Central memory CD8-positive, alpha-beta T cell (primary cell): ENCODE measurements around the gene ITSN1.
"Not testable (repeated sequence)": the region's sequence is repeated elsewhere in the genome, so short reads cannot be mapped to it uniquely, and the experiment has no call there.

Experiments used
- ATAC-seq: fragments of 150-1000 bp; cut with Tn5 transposase; replicated peaks from 2 replicates; pipeline ENCODE4 v1.10.0; 2022; ENCODE audit warnings: mild to moderate bottlenecking, moderate FRiP score, moderate number of reproducible peaks; ENCODE audit not compliant: poor library complexity, severe bottlenecking; ENCODE audit errors: extremely low read depth
- DNase-seq, 2 donors: peaks; one replicate each; pipeline ENCODE4 v3.0.0; 2021; ENCODE audit warnings: low spot score in 2 of 2
- H3K27ac Mint-ChIP-seq: one replicate; pipeline ENCODE4 v1.8.0; 2022; ENCODE audit warnings: low read depth, mild to moderate bottlenecking, moderate library complexity, mixed read lengths
- H3K27me3 Mint-ChIP-seq: one replicate; pipeline ENCODE4 v1.8.0; 2022; ENCODE audit warnings: mixed read lengths
- H3K36me3 Mint-ChIP-seq: one replicate; pipeline ENCODE4 v1.8.0; 2022; ENCODE audit warnings: mild to moderate bottlenecking, moderate library complexity, mixed read lengths; ENCODE audit not compliant: insufficient read depth
- H3K4me1 Mint-ChIP-seq: one replicate; pipeline ENCODE4 v1.8.0; 2022; ENCODE audit warnings: mixed read lengths
- H3K4me3 Mint-ChIP-seq: one replicate; pipeline ENCODE4 v1.8.0; 2022; ENCODE audit warnings: mild to moderate bottlenecking, moderate library complexity, mixed read lengths
- H3K9me3 Mint-ChIP-seq: one replicate; pipeline ENCODE4 v1.8.0; 2022; ENCODE audit warnings: mixed read lengths

ITSN1 gene

GRCh38 chr21:33670076-33670978 lies 28.0 kb downstream of the ITSN1 start:
- H3K27ac Mint-ChIP-seq: no peak overlapping the region
- no peaks in the 10 kb centered on the region for H3K9me3 Mint-ChIP-seq
- H3K36me3 Mint-ChIP-seq: peaks cover 2% of the 10 kb centered on the region
- DNase-seq (no peak), ATAC-seq (no peak)
- H3K27me3 Mint-ChIP-seq: no peaks in the 10 kb centered on the region
- no peaks in the 10 kb centered on the region for H3K4me1 Mint-ChIP-seq
- no peak overlapping the region for H3K4me3 Mint-ChIP-seq

GRCh38 chr21:33673473-33673872 lies 31.2 kb downstream of the ITSN1 start:
- DNase-seq (no peak), ATAC-seq (no peak)
- Mint-ChIP-seq H3K9me3 (no peaks in the 10 kb centered on the region), H3K36me3 (no peaks in the 10 kb centered on the region), H3K27ac (no peak overlapping the region), H3K4me1 (no peaks in the 10 kb centered on the region), H3K4me3 (no peak overlapping the region), H3K27me3 (no peaks in the 10 kb centered on the region)

GRCh38 chr21:33674226-33674625 lies 31.9 kb downstream of the ITSN1 start:
- no peaks in the 10 kb centered on the region for H3K4me1 Mint-ChIP-seq
- no peaks in the 10 kb centered on the region for H3K36me3 Mint-ChIP-seq
- no peak overlapping the region for H3K4me3 Mint-ChIP-seq
- no peaks in the 10 kb centered on the region for H3K9me3 Mint-ChIP-seq
- DNase-seq (no peak), ATAC-seq (no peak)
- H3K27ac Mint-ChIP-seq: no peak overlapping the region
- no peaks in the 10 kb centered on the region for H3K27me3 Mint-ChIP-seq

- not testable (repeated sequence) for H3K36me3 Mint-ChIP-seq, H3K27ac Mint-ChIP-seq, H3K4me3 Mint-ChIP-seq, H3K9me3 Mint-ChIP-seq, H3K4me1 Mint-ChIP-seq, ATAC-seq, H3K27me3 Mint-ChIP-seq, DNase-seq
Measured at GRCh38 chr21:33676666-33677065, 34.4 kb downstream of the ITSN1 start.

DNA sequence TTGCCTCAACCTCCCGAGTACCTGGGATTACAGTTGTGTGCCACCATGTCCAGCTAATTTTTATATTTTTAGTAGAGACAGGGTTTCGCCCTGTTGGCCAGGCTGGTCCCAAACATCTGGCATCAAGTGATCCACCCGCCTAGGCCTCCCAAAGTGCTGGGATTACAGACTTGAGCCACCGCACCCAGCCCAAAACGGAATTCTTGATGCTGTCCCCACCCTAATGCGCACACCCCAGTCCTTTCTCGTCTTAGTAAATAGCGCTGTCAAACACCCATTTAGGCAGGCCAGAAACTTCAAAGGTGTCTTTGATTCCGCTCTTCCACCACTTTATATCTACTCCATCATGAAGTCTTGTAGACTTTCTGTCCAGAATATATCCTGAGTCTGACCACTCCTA lies 35.1 kb downstream of the ITSN1 start:
- H3K9me3 Mint-ChIP-seq: no peaks in the 10 kb centered on the region
- DNase-seq (no peak), ATAC-seq (no peak)
- peaks cover 2% of the 10 kb centered on the region for H3K27me3 Mint-ChIP-seq
- no peak overlapping the region for H3K4me3 Mint-ChIP-seq
- peaks cover 2% of the 10 kb centered on the region for H3K36me3 Mint-ChIP-seq
- H3K27ac Mint-ChIP-seq: no peak overlapping the region
- H3K4me1 Mint-ChIP-seq: no peaks in the 10 kb centered on the region

- H3K4me1 Mint-ChIP-seq: no peaks in the 10 kb centered on the region
- DNase-seq (no peak), ATAC-seq (no peak)
- no peaks in the 10 kb centered on the region for H3K9me3 Mint-ChIP-seq
- H3K27me3 Mint-ChIP-seq: peaks cover 21% of the 10 kb centered on the region
- no peak overlapping the region for H3K27ac Mint-ChIP-seq
- H3K36me3 Mint-ChIP-seq: peaks cover 2% of the 10 kb centered on the region
- H3K4me3 Mint-ChIP-seq: no peak overlapping the region
Measured at GRCh38 chr21:33680870-33681269, 38.6 kb downstream of the ITSN1 start.

DNA sequence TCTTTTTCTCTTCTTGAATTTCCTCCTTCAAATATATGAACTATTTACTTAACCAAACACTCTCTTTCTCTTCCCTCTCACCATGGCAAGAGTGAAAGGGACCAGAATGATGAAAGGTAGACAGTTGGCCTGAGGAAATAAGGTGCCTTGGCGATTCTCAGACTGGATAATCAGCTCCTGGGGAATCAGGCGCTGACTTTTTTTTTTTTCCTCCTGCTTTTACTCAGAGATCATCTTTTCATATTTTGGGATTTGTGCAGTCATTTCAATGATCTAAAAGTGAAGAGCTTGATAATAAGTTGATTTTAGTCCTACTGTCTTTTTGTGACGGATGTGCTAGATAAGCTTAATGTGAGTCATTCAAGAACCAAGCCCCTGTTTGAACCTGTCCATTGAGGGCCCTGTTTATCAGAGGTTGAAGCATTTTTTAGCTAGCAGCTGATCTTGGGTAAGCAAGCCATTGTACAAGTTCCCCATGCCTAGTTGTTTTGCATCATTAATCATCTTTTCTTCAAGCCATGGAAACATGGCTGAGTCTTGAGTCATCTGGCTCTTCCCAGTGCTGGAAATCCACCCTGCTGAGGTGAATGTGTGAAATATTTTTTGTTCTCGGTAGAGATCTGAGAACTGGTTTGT lies 40.8 kb downstream of the ITSN1 start:
- H3K27ac Mint-ChIP-seq: no peak overlapping the region
- peaks cover 2% of the 10 kb centered on the region for H3K36me3 Mint-ChIP-seq
- H3K4me3 Mint-ChIP-seq: no peak overlapping the region
- H3K27me3 Mint-ChIP-seq: peaks cover 21% of the 10 kb centered on the region
- DNase-seq (no peak), ATAC-seq (no peak)
- no peaks in the 10 kb centered on the region for H3K9me3 Mint-ChIP-seq
- no peaks in the 10 kb centered on the region for H3K4me1 Mint-ChIP-seq

DNA sequence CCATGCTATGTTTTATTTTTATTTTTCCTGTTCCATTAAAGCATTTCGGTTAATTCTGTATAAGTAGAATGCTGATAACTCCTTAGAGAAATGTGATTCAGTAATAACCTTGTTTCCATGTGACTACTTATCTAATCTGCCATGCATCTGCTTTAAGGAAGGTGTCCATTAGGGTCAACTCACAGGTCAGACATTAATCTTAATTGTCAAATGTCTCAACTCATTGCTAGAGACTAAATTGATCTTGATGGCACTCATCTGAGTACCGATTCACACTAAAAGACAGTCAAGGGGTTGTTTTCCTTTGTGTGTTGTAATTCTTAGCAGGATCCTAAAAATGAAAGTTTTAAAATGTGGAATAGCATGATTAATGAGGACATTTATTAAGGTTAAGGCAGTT lies 41.8 kb downstream of the ITSN1 start:
- Mint-ChIP-seq H3K4me3 (no peak overlapping the region), H3K27me3 (peaks cover 21% of the 10 kb centered on the region)

DNA sequence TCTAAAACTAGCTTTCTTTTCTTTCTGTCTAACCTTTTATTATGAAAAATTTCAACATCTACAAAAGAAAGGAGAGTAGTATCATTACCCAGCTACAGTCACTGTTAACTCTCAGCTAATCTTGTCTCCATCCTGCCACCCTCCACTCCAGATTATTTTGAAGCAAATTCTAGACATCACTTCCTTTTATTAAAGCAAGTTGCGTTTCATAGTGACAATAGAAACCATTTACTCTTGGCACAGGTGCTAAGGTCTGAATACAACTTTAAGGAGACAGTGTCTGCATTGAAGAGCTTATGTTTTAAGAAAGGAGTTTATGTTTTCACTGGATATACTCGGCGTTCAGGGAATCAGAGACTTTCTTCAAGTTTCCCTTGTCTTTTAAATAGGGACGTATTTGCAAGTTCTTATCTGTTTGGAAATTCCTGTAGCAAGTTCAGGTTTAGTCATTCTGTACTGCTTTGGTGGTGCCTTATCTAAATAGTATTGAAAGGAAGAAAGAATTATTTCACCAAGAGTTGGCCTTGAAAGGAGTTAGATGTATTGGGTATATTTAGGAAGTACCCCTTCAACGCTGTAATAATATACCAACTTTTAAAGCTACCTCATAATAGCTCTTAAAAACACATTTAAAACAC lies 42.7 kb downstream of the ITSN1 start:
- Mint-ChIP-seq H3K9me3 (no peaks in the 10 kb centered on the region), H3K4me3 (no peak overlapping the region), H3K27me3 (peaks cover 21% of the 10 kb centered on the region), H3K4me1 (no peaks in the 10 kb centered on the region), H3K27ac (no peak overlapping the region), H3K36me3 (no peaks in the 10 kb centered on the region)
- no peak for ATAC-seq
- no peak for DNase-seq

More for the DNA sequence above, 41.8 kb downstream of the ITSN1 start:
- Mint-ChIP-seq H3K4me1 (no peaks in the 10 kb centered on the region), H3K9me3 (no peaks in the 10 kb centered on the region), H3K27ac (no peak overlapping the region), H3K36me3 (peaks cover 2% of the 10 kb centered on the region)
- DNase-seq (no peak), ATAC-seq (no peak)

DNA sequence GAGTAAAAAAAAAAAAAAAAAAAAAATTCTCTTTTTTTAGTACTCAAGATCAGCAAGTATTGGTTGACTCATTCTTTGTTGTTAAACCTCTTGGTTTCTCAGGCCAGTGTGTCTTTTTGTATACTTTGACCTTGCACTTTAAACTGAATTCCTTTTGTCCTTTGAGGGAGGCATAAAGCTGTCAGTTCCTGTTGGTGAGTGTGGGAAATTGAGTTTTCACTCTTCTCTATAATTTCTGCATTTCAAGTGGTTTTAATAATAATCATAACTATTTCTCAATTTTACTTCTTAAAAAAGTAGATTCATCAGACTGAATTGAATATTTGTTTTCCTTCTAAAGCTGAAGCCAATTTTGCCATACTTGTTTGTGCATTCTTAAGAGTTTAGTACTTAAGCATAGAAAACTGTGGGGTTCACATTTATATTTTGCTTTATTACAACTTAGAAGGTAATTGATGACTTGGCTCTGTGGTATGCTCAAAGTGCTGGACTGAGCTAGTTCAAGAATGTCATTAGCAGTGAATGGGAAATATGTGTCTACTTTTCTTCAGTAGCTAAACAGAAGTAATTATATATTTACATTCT lies 43.4 kb downstream of the ITSN1 start:
- H3K9me3 Mint-ChIP-seq: no peaks in the 10 kb centered on the region
- no peak for DNase-seq
- no peaks in the 10 kb centered on the region for H3K4me1 Mint-ChIP-seq
- no peak overlapping the region for H3K27ac Mint-ChIP-seq
- no peak overlapping the region for H3K4me3 Mint-ChIP-seq
- peaks cover 21% of the 10 kb centered on the region for H3K27me3 Mint-ChIP-seq
- no peak for ATAC-seq
- H3K36me3 Mint-ChIP-seq: no peaks in the 10 kb centered on the region

DNA sequence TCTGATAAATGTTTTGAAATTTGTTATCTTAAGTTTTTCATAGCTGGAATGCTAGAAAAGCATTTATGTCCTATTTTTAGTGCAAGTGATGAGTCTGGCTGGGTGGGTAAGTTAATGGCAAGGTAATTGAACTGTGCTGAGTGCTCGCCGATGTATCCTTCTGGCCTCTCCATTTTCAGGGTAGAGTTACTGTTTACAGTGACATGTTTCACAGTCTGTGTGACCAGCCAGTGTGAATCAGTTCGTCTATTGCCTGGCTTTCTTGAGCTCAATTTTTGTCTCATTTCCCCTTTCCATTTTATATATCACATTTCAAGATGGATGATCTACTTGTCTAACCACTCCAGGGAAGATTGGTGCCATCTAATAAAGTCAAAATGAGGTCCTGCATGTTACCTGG lies 44.1 kb downstream of the ITSN1 start:
- ATAC-seq: no peak
- no peaks in the 10 kb centered on the region for H3K9me3 Mint-ChIP-seq
- no peaks in the 10 kb centered on the region for H3K4me1 Mint-ChIP-seq
- DNase-seq: no peak
- no peaks in the 10 kb centered on the region for H3K36me3 Mint-ChIP-seq
- H3K27ac Mint-ChIP-seq: no peak overlapping the region
- H3K27me3 Mint-ChIP-seq: peaks cover 21% of the 10 kb centered on the region
- no peak overlapping the region for H3K4me3 Mint-ChIP-seq

GRCh38 chr21:33687634-33688033 lies 45.3 kb downstream of the ITSN1 start:
- Mint-ChIP-seq H3K4me3 (no peak overlapping the region), H3K27ac (no peak overlapping the region), H3K36me3 (no peaks in the 10 kb centered on the region), H3K27me3 (peaks cover 17% of the 10 kb centered on the region), H3K9me3 (no peaks in the 10 kb centered on the region), H3K4me1 (no peaks in the 10 kb centered on the region)
- ATAC-seq (no peak), DNase-seq (no peak)
